ENCODE data around the gene B4GALT6. TPM values are rescaled to one million over a fixed set of nuclear protein-coding genes. Genes with fewer than 3 reads are reported as not detected.
"Not testable (repeated sequence)": the region's sequence is repeated elsewhere in the genome, so short reads cannot be mapped to it uniquely, and the experiment has no call there.

The B4GALT6 gene
- 7.4 and 20.8 TPM in 2 replicates for total RNA-seq

- H3K4me3 ChIP-seq (ENCODE audit: low read depth, low read length) = peak within 1 kb of the TSS; percentile 75
- no peak for TF ChIP-seq CTCF (conservative IDR thresholded peaks at IDR 0.05; ENCODE audit: low read depth, low read length)
- DNase-seq (ENCODE audit: low read depth) = no peak
Observed at GRCh38 chr18:31684279-31685096, at the start of gene B4GALT6. Gene B4GALT6 (minus strand): TSS chr18:31684581. CDS start chr18:31684426, 155 bp downstream.

GRCh38 chr18:31731628-31732027, 47.2 kb upstream of the B4GALT6 start:
- DNase-seq (ENCODE audit: low read depth) = no peak
- no peak for TF ChIP-seq CTCF (conservative IDR thresholded peaks at IDR 0.05; ENCODE audit: low read depth, low read length)
- H3K4me3 ChIP-seq (ENCODE audit: low read depth, low read length) = no peak overlapping the region

GRCh38 chr18:31729196-31729595, 44.8 kb upstream of the B4GALT6 start:
- not testable (repeated sequence) for DNase-seq (ENCODE audit: low read depth); H3K4me3 ChIP-seq (ENCODE audit: low read depth, low read length)

GRCh38 chr18:31723990-31724711, 39.8 kb upstream of the B4GALT6 start:
- TF ChIP-seq CTCF (conservative IDR thresholded peaks at IDR 0.05; ENCODE audit: low read depth, low read length) = no peak
- DNase-seq (ENCODE audit: low read depth) = no peak
- H3K4me3 ChIP-seq (ENCODE audit: low read depth, low read length) = peak overlapping the region; percentile 65

GRCh38 chr18:31723639-31723989, 39.2 kb upstream of the B4GALT6 start:
- no peak for DNase-seq (ENCODE audit: low read depth)
- H3K4me3 ChIP-seq (ENCODE audit: low read depth, low read length) = peak overlapping the region; percentile 65
- TF ChIP-seq CTCF (conservative IDR thresholded peaks at IDR 0.05; ENCODE audit: low read depth, low read length) = no peak

- no peak for DNase-seq (ENCODE audit: low read depth)
- no peak overlapping the region for H3K4me3 ChIP-seq (ENCODE audit: low read depth, low read length)
- peak; percentile 96 for TF ChIP-seq CTCF (conservative IDR thresholded peaks at IDR 0.05; ENCODE audit: low read depth, low read length)
Observed at GRCh38 chr18:31722369-31722957, 38.1 kb upstream of the B4GALT6 start.

GRCh38 chr18:31721601-31722000, 37.2 kb upstream of the B4GALT6 start:
- DNase-seq (ENCODE audit: low read depth) = no peak
- no peak overlapping the region for H3K4me3 ChIP-seq (ENCODE audit: low read depth, low read length)
- TF ChIP-seq CTCF (conservative IDR thresholded peaks at IDR 0.05; ENCODE audit: low read depth, low read length) = no peak
